Measurements from ENCODE around the gene MMS22L.
"Not testable (repeated sequence)": the region's sequence is repeated elsewhere in the genome, so short reads cannot be mapped to it uniquely, and the experiment has no call there.

DNA sequence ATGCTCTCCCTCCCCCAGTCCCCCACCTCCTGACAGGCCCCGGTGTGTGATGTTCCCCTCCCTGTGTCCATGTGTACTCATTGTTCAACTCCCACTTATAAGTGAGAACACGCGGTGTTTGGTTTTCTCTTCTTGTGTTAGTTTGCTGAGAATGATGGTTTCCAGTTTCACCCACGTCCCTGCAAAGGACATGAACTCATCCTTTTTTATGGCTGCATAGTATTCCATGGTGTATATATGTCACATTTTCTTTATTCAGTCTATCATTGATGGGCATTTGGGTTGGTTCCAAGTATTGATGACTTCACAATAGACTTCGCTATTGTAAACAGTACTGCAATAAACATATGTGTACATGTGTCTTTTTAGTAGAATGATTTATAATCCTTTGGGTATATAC is 127.6 kb downstream of the MMS22L start:
- TF ChIP-seq CTCF (IDR thresholded peaks at IDR 0.05; ENCODE audit: insufficient read depth, low read length, poor library complexity, severe bottlenecking); EZH2phosphoT487 (conservative IDR thresholded peaks at IDR 0.05; ENCODE audit: low read length): not testable (repeated sequence)

All from SU-DHL-6 (cell line).